WTC11 (cell line): ENCODE data around the gene ROBO1. TPM values are rescaled to one million over a fixed set of nuclear protein-coding genes. Genes with fewer than 3 reads are reported as not detected.

ENCODE experiments used
- ATAC-seq: fragments of 200-7000 bp; cut with Tn5 transposase; 2 replicates; pipeline ENCODE4 v1.10.0; 2021; ENCODE audit warnings: mild to moderate bottlenecking, moderate library complexity
- CTCF ChIA-PET: fragments of 300-600 bp; sonication (Branson Sonifier 250); formaldehyde crosslinking; loops from one replicate; lab custom pipeline; 2021; ENCODE audit warnings: antibody characterized with exemption; lab: Charles Lee
- POLR2A ChIA-PET: fragments of 350-600 bp; sonication (Branson Sonifier 250); formaldehyde crosslinking; loops from one replicate; lab custom pipeline; 2021; ENCODE audit warnings: antibody characterized with exemption; lab: Charles Lee
- DNase-seq: peaks from one replicate; pipeline ENCODE4 v3.0.0; 2021; ENCODE audit warnings: low spot score
- H3K27ac Mint-ChIP-seq: 2 replicates; pipeline ENCODE4 v1.8.0; 2021; ENCODE audit warnings: mixed read lengths
- H3K27me3 Mint-ChIP-seq: 2 replicates; pipeline ENCODE4 v1.8.0; 2021; ENCODE audit warnings: low read depth, mild to moderate bottlenecking, moderate library complexity, mixed read lengths
- H3K36me3 Mint-ChIP-seq: 2 replicates; pipeline ENCODE4 v1.8.0; 2021; ENCODE audit warnings: mixed read lengths
- H3K4me1 Mint-ChIP-seq: 2 replicates; pipeline ENCODE4 v1.8.0; 2022; ENCODE audit warnings: mixed read lengths
- H3K4me3 Mint-ChIP-seq: 2 replicates; pipeline ENCODE4 v1.8.0; 2021; ENCODE audit warnings: mild to moderate bottlenecking, moderate library complexity, mixed read lengths
- H3K9me3 Mint-ChIP-seq: 2 replicates; pipeline ENCODE4 v1.8.0; 2021; ENCODE audit warnings: mixed read lengths
- CBFB ChIP-seq: sonication (generic); formaldehyde crosslinking; IDR thresholded peaks from 2 replicates; pipeline ENCODE4 v1.8.1; 2022; ENCODE audit warnings: mild to moderate bottlenecking, low read depth, missing genetic modification reagents
- FOXK1 ChIP-seq: sonication (generic); formaldehyde crosslinking; IDR thresholded peaks from 2 replicates; pipeline ENCODE4 v1.8.0; 2022; ENCODE audit warnings: mild to moderate bottlenecking, moderate library complexity, missing genetic modification reagents
- GABPB1 ChIP-seq: sonication (generic); formaldehyde crosslinking; IDR thresholded peaks from 2 replicates; pipeline ENCODE4 v1.8.1; 2023; ENCODE audit warnings: mild to moderate bottlenecking, missing genetic modification reagents
- GTF2I ChIP-seq: fragments of 250-450 bp; sonication (Bioruptor Pico); conservative IDR thresholded peaks from 2 replicates; pipeline ENCODE4 v1.4.0; 2021; ENCODE audit warnings: mild to moderate bottlenecking
- HMGA2 ChIP-seq: fragments of 250-450 bp; sonication (Bioruptor Pico); IDR thresholded peaks from 2 replicates; pipeline ENCODE4 v1.4.0; 2021; ENCODE audit warnings: mild to moderate bottlenecking, moderate library complexity
- IRF2 ChIP-seq: sonication (generic); formaldehyde crosslinking; IDR thresholded peaks from 2 replicates; pipeline ENCODE4 v1.8.0; 2022; ENCODE audit warnings: low read depth, missing genetic modification reagents, borderline replicate concordance
- MYBL2 ChIP-seq: sonication (generic); formaldehyde crosslinking; IDR thresholded peaks from 2 replicates; pipeline ENCODE4 v1.8.1; 2023; ENCODE audit warnings: mild to moderate bottlenecking, moderate library complexity, missing genetic modification reagents
- NFE2L1 ChIP-seq: sonication (generic); formaldehyde crosslinking; IDR thresholded peaks from 2 replicates; pipeline ENCODE4 v1.8.1; 2023; ENCODE audit warnings: missing genetic modification reagents
- RELA ChIP-seq: sonication (generic); formaldehyde crosslinking; IDR thresholded peaks from 2 replicates; pipeline ENCODE4 v1.8.1; 2022; ENCODE audit warnings: missing genetic modification reagents, mild to moderate bottlenecking, borderline replicate concordance
- SOX15 ChIP-seq: fragments of 250-450 bp; sonication (Bioruptor Pico); IDR thresholded peaks from 2 replicates; pipeline ENCODE4 v1.9.0; 2021; ENCODE audit warnings: mild to moderate bottlenecking
- TCF7 ChIP-seq: sonication (generic); formaldehyde crosslinking; IDR thresholded peaks from 2 replicates; pipeline ENCODE4 v1.8.0; 2022; ENCODE audit warnings: mild to moderate bottlenecking, low read depth, missing genetic modification reagents, moderate library complexity
- TP53 ChIP-seq: sonication (generic); formaldehyde crosslinking; IDR thresholded peaks from 2 replicates; pipeline ENCODE4 v1.8.1; 2023; ENCODE audit warnings: mild to moderate bottlenecking, missing genetic modification reagents
- ZNF121 ChIP-seq: sonication (generic); formaldehyde crosslinking; IDR thresholded peaks from 2 replicates; pipeline ENCODE4 v1.8.0; 2023; ENCODE audit warnings: missing genetic modification reagents
- ZNF671 ChIP-seq: fragments of 250-450 bp; sonication (Bioruptor Pico); IDR thresholded peaks from 2 replicates; pipeline ENCODE4 v1.8.0; 2021; ENCODE audit warnings: mild to moderate bottlenecking
- total RNA-seq: library from RNA; stranded (reverse); gene quantifications from 3 replicates; pipeline ENCODE4 v1.2.3, GENCODE V29; 2021
- TF ChIP-seq, protein P1 (sequence below): fragments of 250-450 bp; sonication (Bioruptor Pico); IDR thresholded peaks from 2 replicates; pipeline ENCODE4 v1.9.0; 2021; ENCODE audit warnings: mild to moderate bottlenecking
- TF ChIP-seq, protein P2 (sequence below): sonication (generic); formaldehyde crosslinking; IDR thresholded peaks from 2 replicates; pipeline ENCODE4 v1.8.0; 2022; ENCODE audit warnings: mild to moderate bottlenecking, missing genetic modification reagents
- TF ChIP-seq, protein P3 (sequence below): sonication (generic); formaldehyde crosslinking; IDR thresholded peaks from 2 replicates; pipeline ENCODE4 v1.8.1; 2023; ENCODE audit warnings: mild to moderate bottlenecking, missing genetic modification reagents, moderate library complexity
- TF ChIP-seq, protein P4 (sequence below): sonication (generic); formaldehyde crosslinking; IDR thresholded peaks from 2 replicates; pipeline ENCODE4 v1.8.1; 2022; ENCODE audit warnings: missing genetic modification reagents, borderline replicate concordance
- TF ChIP-seq, protein P5 (sequence below): fragments of 250-450 bp; sonication (Bioruptor Pico); IDR thresholded peaks from 2 replicates; pipeline ENCODE4 v1.8.0; 2021; ENCODE audit warnings: mild to moderate bottlenecking
- TF ChIP-seq, protein P6 (sequence below): fragments of 250-450 bp; sonication (Bioruptor Pico); conservative IDR thresholded peaks from 2 replicates; pipeline ENCODE4 v1.9.0; 2021; ENCODE audit warnings: mild to moderate bottlenecking

Gene ROBO1
- total RNA-seq, 1 experiment from 2014 or later: 90.9 TPM

DNA sequence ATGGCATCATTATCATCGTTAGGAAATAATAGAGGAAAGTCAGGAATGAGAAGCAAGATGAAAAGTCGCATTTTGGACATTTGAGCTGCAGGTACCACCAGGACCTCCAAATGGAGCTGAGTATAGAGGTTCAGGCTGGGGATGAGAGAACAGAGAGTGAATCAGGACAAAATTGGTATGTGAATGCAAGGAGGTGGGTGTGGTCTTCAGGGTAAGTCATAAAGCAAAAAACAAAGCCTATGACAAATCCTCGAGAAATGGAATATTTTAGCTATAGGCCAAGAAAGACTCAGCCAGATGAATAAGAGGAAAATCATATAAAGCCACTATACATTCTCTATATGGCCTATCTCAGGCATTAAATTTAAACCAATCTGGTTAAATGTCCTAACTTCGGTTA, 841.3 kb downstream of the ROBO1 start (continued):
- TF ChIP-seq ZNF121 (CRISPR knock-in tag): no peak
- TF ChIP-seq, protein P1, sequence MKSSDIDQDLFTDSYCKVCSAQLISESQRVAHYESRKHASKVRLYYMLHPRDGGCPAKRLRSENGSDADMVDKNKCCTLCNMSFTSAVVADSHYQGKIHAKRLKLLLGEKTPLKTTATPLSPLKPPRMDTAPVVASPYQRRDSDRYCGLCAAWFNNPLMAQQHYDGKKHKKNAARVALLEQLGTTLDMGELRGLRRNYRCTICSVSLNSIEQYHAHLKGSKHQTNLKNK (CRISPR knock-in tag): no peak
- TF ChIP-seq TP53 (CRISPR knock-in tag): no peak
- TF ChIP-seq, protein P2, sequence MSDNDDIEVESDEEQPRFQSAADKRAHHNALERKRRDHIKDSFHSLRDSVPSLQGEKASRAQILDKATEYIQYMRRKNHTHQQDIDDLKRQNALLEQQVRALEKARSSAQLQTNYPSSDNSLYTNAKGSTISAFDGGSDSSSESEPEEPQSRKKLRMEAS: no peak
- TF ChIP-seq, protein P3, sequence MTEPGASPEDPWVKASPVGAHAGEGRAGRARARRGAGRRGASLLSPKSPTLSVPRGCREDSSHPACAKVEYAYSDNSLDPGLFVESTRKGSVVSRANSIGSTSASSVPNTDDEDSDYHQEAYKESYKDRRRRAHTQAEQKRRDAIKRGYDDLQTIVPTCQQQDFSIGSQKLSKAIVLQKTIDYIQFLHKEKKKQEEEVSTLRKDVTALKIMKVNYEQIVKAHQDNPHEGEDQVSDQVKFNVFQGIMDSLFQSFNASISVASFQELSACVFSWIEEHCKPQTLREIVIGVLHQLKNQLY: no peak
- no peak for TF ChIP-seq NFE2L1
- no peak for TF ChIP-seq SOX15 (CRISPR knock-in tag)
- no peak for TF ChIP-seq RELA (CRISPR knock-in tag)
- no peak for TF ChIP-seq ZNF671 (CRISPR knock-in tag)
- TF ChIP-seq, all 79 proteins: peak for 0

DNA sequence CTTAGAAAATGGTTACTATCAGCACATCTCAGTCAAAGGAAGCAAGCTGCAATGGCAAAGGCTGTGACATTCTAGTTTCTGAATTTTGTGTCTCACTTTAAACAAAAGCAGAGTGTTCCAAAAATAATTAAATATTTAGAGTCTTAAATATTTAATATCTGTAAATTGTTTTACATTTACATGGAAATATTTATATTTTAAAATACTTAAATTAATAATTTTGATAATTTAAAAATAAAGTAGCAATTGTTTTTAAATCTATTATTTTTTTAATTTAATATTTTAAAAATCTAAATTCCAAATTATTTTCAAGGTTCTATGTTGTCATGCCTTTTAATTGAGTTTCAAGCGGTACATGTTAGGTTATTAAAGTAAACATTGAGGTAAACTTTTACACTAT, 843.1 kb downstream of the ROBO1 start:
- ATAC-seq (no peak), DNase-seq (no peak)
- ChIA-PET POLR2A (no interaction called here), CTCF (interaction anchor here (1.1 kb wide), 1 partner anchor 161 kb away, joined by 3 read pairs; no protein-coding TSS in a partner anchor)
- peak; percentile 92 for TF ChIP-seq HMGA2 (CRISPR knock-in tag)
- TF ChIP-seq, protein P4, sequence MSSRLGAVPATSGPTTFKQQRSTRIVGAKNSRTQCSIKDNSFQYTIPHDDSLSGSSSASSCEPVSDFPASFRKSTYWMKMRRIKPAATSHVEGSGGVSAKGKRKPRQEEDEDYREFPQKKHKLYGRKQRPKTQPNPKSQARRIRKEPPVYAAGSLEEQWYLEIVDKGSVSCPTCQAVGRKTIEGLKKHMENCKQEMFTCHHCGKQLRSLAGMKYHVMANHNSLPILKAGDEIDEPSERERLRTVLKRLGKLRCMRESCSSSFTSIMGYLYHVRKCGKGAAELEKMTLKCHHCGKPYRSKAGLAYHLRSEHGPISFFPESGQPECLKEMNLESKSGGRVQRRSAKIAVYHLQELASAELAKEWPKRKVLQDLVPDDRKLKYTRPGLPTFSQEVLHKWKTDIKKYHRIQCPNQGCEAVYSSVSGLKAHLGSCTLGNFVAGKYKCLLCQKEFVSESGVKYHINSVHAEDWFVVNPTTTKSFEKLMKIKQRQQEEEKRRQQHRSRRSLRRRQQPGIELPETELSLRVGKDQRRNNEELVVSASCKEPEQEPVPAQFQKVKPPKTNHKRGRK (CRISPR knock-in tag): no peak
- H3K27me3 Mint-ChIP-seq: no peaks in the 10 kb centered on the region
- H3K27ac Mint-ChIP-seq: no peak overlapping the region
- 0 out of 2 replicates have a peak, but pooled peaks cover 4% of the 10 kb centered on the region for H3K4me1 Mint-ChIP-seq
- no peak overlapping the region for H3K4me3 Mint-ChIP-seq
- H3K36me3 Mint-ChIP-seq: no peaks in the 10 kb centered on the region
- H3K9me3 Mint-ChIP-seq: no peaks in the 10 kb centered on the region

DNA sequence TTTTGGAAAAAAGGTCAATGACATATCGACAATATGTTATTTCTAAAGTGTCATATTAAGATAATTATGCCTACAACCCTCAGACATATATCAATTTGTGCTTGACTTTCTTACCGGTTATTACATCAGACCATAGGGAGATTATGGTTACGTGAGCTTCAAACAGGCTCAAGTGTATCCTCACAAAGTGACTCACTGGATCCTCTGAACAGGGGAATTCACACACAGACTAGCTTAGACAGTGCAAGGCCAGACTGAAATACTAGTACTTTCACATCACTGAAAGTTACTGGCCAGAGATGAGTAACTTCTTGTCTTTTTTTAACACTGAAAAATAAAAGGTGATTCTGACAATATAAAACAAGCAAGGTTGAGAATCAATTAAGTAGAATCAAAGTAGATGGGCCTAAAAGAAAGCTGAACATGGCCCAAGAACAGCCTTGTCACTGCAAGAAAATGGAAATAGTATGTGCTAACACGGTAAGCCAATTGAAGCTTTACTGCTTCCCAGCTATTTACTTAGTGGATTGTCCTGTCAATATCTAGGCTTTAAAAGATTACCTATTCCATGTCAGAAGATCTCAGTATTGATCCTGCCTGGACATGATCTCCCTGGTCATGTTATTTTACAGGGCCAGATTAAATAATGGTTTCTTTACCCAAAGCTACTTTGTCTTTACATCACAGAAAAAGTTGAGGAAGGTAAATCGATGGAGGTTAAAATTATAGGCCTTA, 848.6 kb downstream of the ROBO1 start:
- no peak for ATAC-seq
- CTCF ChIA-PET: no interaction called here
- H3K4me3 Mint-ChIP-seq: no peak overlapping the region
- no peak for DNase-seq
- H3K36me3 Mint-ChIP-seq: no peaks in the 10 kb centered on the region
- H3K4me1 Mint-ChIP-seq: peaks cover 1% of the 10 kb centered on the region; the same call in 1 of the 2 replicates
- no peaks in the 10 kb centered on the region for H3K9me3 Mint-ChIP-seq
- H3K27ac Mint-ChIP-seq: no peak overlapping the region
- H3K27me3 Mint-ChIP-seq: no peaks in the 10 kb centered on the region
- POLR2A ChIA-PET: no interaction called here
- TF ChIP-seq GABPB1 (CRISPR knock-in tag) (peak; percentile 96), ZNF121 (CRISPR knock-in tag) (no peak)

DNA sequence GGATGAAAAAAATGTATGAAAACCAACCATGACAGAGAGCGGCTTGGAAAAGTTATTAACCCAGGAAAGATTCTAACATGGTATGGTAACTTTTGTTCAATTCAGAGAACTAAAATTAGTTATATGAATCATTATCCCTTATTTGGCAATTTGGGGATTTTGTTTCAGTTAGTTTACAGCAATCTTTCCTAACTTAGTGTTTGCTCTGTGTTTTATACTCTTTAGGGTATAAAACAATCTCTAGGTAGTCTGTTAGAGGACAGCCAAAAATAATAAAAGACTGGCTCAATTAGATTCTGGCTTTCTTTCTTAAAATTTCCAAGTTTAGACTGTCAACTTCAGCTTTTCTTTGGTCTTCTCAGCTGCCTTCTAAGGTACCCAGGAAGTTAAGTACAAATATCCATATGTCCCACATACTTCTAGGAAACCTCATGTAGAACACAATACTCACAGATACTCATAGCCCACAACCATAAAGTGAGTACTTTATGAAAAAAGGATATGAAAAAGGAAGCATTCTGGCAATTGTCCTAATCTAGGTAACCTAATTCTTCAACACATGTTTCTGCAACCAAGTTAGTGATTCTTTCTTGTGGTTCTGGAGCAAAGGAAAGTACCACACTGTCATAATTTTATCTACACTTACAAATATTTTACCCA, 849.3 kb downstream of the ROBO1 start:
- POLR2A ChIA-PET: interaction anchor here (0.6 to 0.7 kb wide), 2 partner anchors 137 to 677 kb away, joined by 3 read pairs; no protein-coding TSS in a partner anchor
- ATAC-seq (no peak), DNase-seq (no peak)
- H3K27me3 Mint-ChIP-seq: no peaks in the 10 kb centered on the region
- H3K4me3 Mint-ChIP-seq: no peak overlapping the region
- H3K4me1 Mint-ChIP-seq: peaks cover 8% of the 10 kb centered on the region
- CTCF ChIA-PET: no interaction called here
- no peaks in the 10 kb centered on the region for H3K9me3 Mint-ChIP-seq
- no peaks in the 10 kb centered on the region for H3K36me3 Mint-ChIP-seq
- H3K27ac Mint-ChIP-seq: peak overlapping the region; percentile 63; the same call in 1 of the 2 replicates
- TF ChIP-seq, protein P1 (CRISPR knock-in tag): no peak
- TF ChIP-seq MYBL2 (no peak), GTF2I (CRISPR knock-in tag) (no peak), IRF2 (CRISPR knock-in tag) (no peak), TP53 (CRISPR knock-in tag) (no peak), FOXK1 (CRISPR knock-in tag) (no peak), TCF7 (CRISPR knock-in tag) (no peak), CBFB (no peak)
- TF ChIP-seq, protein P4 (CRISPR knock-in tag): no peak
- TF ChIP-seq, protein P5, sequence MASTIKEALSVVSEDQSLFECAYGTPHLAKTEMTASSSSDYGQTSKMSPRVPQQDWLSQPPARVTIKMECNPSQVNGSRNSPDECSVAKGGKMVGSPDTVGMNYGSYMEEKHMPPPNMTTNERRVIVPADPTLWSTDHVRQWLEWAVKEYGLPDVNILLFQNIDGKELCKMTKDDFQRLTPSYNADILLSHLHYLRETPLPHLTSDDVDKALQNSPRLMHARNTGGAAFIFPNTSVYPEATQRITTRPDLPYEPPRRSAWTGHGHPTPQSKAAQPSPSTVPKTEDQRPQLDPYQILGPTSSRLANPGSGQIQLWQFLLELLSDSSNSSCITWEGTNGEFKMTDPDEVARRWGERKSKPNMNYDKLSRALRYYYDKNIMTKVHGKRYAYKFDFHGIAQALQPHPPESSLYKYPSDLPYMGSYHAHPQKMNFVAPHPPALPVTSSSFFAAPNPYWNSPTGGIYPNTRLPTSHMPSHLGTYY (CRISPR knock-in tag): no peak
- TF ChIP-seq, protein P6, sequence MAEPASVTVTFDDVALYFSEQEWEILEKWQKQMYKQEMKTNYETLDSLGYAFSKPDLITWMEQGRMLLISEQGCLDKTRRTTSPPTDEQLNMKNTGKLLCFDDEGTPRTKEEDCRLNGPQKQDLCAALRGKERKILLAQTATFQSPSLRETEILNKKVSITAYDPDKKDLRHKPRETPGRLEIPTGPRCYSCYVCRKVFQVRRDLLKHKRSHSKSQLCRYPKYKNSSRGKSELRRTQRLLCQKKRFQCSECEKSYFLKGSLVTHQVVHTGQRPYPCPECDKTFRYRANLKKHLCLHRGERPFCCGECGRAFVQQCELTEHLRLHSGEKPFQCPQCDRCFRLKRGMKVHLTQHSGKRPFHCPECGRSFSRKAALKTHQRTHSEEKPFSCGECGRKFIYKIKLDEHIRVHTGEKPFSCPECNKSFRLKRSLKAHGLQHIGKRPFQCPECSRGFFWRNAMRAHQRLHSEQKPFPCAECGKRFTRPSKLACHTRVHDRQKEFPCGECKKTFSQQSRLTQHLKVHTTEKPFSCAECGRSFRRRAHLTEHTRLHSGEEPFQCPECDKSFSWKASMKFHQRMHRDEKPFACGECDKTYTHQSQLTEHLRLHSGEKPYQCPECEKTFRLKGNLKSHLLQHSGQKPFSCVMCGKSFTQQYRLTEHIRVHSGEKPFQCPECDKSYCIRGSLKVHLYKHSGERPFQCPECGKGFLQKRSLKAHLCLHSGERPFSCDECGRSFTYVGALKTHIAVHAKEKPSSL (CRISPR knock-in tag): no peak
